Karpas-422 (cell line): Measurements from ENCODE around the gene ZFYVE28. TPM values are rescaled to one million over a fixed set of nuclear protein-coding genes. Genes with fewer than 3 reads are reported as not detected.

Source experiments
- DNase-seq: peaks from one replicate; pipeline ENCODE4 v3.0.0-alpha.2; 2015
- H2AFZ ChIP-seq: fragments of 200-600 bp; sonication (generic); 2 replicates; pipeline ENCODE4 v1.6.1; 2014; ENCODE audit warnings: antibody characterized with exemption, low read length, mixed read lengths
- H3K27ac ChIP-seq: fragments of 200-600 bp; sonication (generic); 2 replicates; pipeline ENCODE4 v1.5.1; 2014; ENCODE audit warnings: mild to moderate bottlenecking, low read length, moderate library complexity
- H3K27me3 ChIP-seq: fragments of 200-600 bp; sonication (generic); 2 replicates; pipeline ENCODE4 v1.6.1; 2014; ENCODE audit warnings: low read length, mixed read lengths
- H3K36me3 ChIP-seq: fragments of 200-600 bp; sonication (generic); 2 replicates; pipeline ENCODE4 v1.6.1; 2014; ENCODE audit warnings: low read length, mixed read lengths; ENCODE audit not compliant: insufficient read depth
- H3K4me1 ChIP-seq: fragments of 200-600 bp; sonication (generic); 2 replicates; pipeline ENCODE4 v1.6.1; 2014; ENCODE audit warnings: mild to moderate bottlenecking, low read length, mixed read lengths
- H3K4me2 ChIP-seq: fragments of 200-600 bp; sonication (generic); 2 replicates; pipeline ENCODE4 v1.6.1; 2014; ENCODE audit warnings: low read length, low read depth, mild to moderate bottlenecking; ENCODE audit not compliant: poor library complexity, severe bottlenecking
- H3K4me3 ChIP-seq: fragments of 200-600 bp; sonication (generic); 2 replicates; pipeline ENCODE4 v1.5.1; 2014; ENCODE audit warnings: mild to moderate bottlenecking, antibody characterized with exemption, low read length, mixed read lengths
- H3K79me2 ChIP-seq: fragments of 200-600 bp; sonication (generic); 2 replicates; pipeline ENCODE4 v1.6.1; 2014; ENCODE audit warnings: mild to moderate bottlenecking, low read length, mixed read lengths
- H3K9ac ChIP-seq: fragments of 200-600 bp; sonication (generic); 2 replicates; pipeline ENCODE4 v1.6.0; 2014; ENCODE audit warnings: low read length
- H3K9me2 ChIP-seq: fragments of 200-600 bp; sonication (generic), shearing (Covaris generic); replicated peaks from 2 replicates; pipeline ENCODE4 v1.6.0; 2014; ENCODE audit warnings: mild to moderate bottlenecking, low read length, moderate library complexity; ENCODE audit not compliant: insufficient read depth
- H3K9me3 ChIP-seq: fragments of 300-700, 200-600 bp; sonication (generic); 2 replicates; pipeline ENCODE4 v1.6.1; 2014; ENCODE audit warnings: low read length, mixed read lengths
- H4K20me1 ChIP-seq: fragments of 200-600 bp; sonication (generic); 2 replicates; pipeline ENCODE4 v1.6.1; 2014; ENCODE audit warnings: mild to moderate bottlenecking, antibody characterized with exemption, low read length, low read depth; ENCODE audit not compliant: insufficient read depth
- total RNA-seq: library from RNA; depleted of rRNA; stranded (reverse); fragments of >200 nt; shearing (Covaris generic); gene quantifications from 2 replicates; pipeline ENCODE4 v1.2.3, GENCODE V29; 2014; ENCODE audit warnings: low replicate concordance

Gene ZFYVE28
- total RNA-seq, 1 experiment from 2014 or later: 2.0 TPM

DNA sequence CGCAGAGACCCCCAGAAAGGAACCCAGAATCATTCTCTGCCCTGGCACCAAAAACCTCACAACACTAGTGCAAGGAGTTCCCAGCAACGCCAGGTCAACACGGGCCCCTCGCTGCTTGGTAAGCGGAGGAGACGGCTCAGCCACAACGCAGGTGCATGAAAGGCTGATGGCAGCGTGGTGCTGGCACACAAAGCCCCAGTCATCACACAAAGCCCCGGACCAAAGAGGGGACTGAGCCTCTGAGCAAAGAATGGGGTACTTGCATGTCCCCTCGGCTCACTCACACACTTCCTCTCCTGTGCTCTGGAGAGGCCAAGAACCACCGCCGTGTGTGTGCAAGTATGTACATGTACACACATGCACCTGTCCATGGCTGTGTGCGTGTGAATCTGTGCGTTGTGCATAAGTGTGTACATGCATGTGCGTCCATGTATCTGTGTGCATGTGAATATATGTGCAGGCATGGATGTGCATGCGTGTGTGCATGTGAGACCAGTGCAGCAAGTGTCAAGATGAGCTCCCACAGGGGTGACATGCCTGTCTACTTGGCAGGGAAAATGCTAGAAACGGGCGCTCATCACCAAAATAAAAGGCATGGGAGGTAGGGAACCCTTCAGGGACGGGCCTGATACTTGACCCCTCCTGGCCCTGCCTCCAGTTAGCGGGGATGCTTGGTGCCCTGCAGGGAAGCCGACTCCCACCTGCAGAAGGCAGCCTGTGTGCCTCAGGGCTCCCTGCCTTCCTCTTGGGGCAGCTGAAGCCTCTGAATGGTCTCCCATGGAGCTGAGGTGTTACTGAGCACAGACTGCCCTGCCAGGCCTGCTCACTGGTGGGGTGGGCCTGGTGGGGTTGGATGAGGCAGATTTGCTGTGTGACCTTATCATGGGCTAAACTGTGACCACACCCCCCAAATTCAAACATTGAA, 60.4 kb downstream of the ZFYVE28 start:
- Histone ChIP-seq H3K9me2 (no peaks in the 10 kb centered on the region), H4K20me1 (no peaks in the 10 kb centered on the region), H3K27me3 (no peaks in the 10 kb centered on the region), H3K4me1 (peaks cover 7% of the 10 kb centered on the region), H3K27ac (no peak overlapping the region), H2AFZ (no peak overlapping the region), H3K9ac (no peak overlapping the region), H3K9me3 (no peaks in the 10 kb centered on the region), H3K79me2 (no peaks in the 10 kb centered on the region), H3K4me3 (no peak overlapping the region), H3K36me3 (no peaks in the 10 kb centered on the region), H3K4me2 (no peak overlapping the region)
- no peak for DNase-seq

DNA sequence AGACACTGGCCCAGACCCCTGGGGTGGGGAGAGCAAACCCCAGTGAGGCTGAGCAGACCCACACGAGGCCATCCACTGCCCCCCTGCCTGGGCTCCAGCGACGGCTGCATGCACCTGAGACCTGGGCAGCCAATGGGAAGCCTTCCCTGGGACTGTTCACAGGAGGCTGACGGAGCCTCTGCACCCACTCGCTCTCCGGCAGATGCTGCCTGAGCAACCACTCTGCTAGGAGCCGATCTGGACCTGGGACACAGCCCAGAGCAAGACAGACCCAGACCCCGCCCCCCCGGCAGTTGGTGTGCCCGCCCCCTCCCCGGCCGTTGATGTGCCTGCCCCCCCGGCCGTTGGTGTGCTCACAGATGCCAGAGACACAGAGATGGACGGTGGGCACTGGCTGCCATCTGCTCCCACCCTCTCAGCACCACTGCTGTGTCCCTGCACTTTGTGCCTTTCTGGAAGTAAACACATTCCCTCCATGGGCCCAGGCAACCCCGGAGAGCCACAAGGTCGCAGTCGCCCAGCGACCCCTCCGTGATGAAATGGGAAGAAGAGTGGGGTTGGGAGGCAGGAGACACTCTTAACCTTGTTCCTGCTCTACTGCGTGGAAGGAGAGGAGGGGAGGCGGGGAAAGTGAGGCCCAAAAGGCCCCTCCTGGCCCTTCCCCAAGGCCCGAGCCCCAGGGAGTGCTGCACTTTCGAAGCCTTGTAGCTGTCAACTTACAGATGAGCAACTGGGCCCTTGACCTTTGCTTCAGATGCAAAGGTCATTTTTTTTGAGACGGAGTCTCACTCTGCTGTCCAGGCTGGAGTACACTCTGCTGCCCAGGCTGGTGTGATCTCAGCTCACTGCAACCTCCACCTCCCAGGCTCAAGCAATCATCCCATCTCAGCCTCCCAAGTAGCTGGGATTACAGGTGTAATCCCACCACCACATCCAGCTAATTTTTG, 62.0 kb downstream of the ZFYVE28 start:
- no peaks in the 10 kb centered on the region for H3K36me3 ChIP-seq
- H3K79me2 ChIP-seq: no peaks in the 10 kb centered on the region
- DNase-seq: no peak
- H3K4me2 ChIP-seq: no peak overlapping the region
- no peak overlapping the region for H2AFZ ChIP-seq
- no peaks in the 10 kb centered on the region for H3K27me3 ChIP-seq
- H3K9me2 ChIP-seq: no peaks in the 10 kb centered on the region
- no peak overlapping the region for H3K4me3 ChIP-seq
- H3K27ac ChIP-seq: no peak overlapping the region
- peaks cover 5% of the 10 kb centered on the region for H3K4me1 ChIP-seq
- H4K20me1 ChIP-seq: no peaks in the 10 kb centered on the region
- no peak overlapping the region for H3K9ac ChIP-seq
- no peaks in the 10 kb centered on the region for H3K9me3 ChIP-seq

DNA sequence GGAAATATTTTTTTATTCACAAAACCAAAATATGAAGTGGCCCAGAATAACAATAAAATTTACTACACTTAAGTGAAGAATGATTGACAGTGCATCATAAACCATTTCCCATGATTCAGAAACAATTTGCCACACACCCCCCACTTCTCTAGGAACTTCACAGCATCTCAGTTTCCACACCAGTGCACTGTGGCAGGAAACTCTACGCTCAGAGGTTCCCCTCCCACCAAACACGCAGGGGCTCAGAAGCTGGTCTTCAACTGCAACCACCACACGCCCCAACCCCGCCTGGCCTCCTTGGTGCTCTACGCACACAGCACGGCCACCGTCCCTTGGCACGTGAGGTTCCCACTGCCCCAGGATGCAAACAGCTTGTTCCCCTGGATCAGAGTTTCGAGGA, 63.7 kb downstream of the ZFYVE28 start:
- peaks cover 5% of the 10 kb centered on the region for H3K4me1 ChIP-seq
- H3K36me3 ChIP-seq: no peaks in the 10 kb centered on the region
- no peak for DNase-seq
- no peak overlapping the region for H3K27ac ChIP-seq
- H3K4me2 ChIP-seq: no peak overlapping the region
- H3K79me2 ChIP-seq: no peaks in the 10 kb centered on the region
- no peaks in the 10 kb centered on the region for H3K9me3 ChIP-seq
- H3K27me3 ChIP-seq: no peaks in the 10 kb centered on the region
- no peaks in the 10 kb centered on the region for H4K20me1 ChIP-seq
- H3K9ac ChIP-seq: no peak overlapping the region
- no peaks in the 10 kb centered on the region for H3K9me2 ChIP-seq
- no peak overlapping the region for H3K4me3 ChIP-seq
- H2AFZ ChIP-seq: no peak overlapping the region

DNA sequence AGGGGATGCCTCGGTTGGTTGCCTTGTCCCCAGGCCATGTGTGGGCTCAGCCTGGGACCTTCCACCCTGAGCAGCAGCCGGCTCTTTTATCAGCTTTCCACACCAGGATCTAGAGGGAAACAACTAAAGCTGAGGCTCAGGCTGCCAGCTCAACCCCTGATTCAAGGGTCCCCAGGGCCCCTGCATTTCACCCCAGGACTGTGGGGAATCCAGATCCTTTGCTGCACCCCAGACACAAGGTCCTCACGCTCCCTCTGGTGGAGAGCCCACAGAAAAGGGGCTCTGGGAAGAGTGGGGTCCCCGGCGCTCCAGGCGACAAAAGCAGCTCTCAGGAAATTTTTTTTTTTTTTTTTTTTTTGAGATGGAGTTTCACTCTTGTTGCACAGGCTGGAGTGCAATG, 64.3 kb downstream of the ZFYVE28 start:
- H3K36me3 ChIP-seq: no peaks in the 10 kb centered on the region
- H4K20me1 ChIP-seq: no peaks in the 10 kb centered on the region
- H3K79me2 ChIP-seq: no peaks in the 10 kb centered on the region
- no peak overlapping the region for H3K9ac ChIP-seq
- H3K27ac ChIP-seq: no peak overlapping the region
- no peaks in the 10 kb centered on the region for H3K27me3 ChIP-seq
- no peak overlapping the region for H2AFZ ChIP-seq
- H3K9me3 ChIP-seq: no peaks in the 10 kb centered on the region
- no peak overlapping the region for H3K4me2 ChIP-seq
- no peak overlapping the region for H3K4me3 ChIP-seq
- DNase-seq: peak; percentile 64
- no peaks in the 10 kb centered on the region for H3K9me2 ChIP-seq
- peaks cover 5% of the 10 kb centered on the region for H3K4me1 ChIP-seq

DNA sequence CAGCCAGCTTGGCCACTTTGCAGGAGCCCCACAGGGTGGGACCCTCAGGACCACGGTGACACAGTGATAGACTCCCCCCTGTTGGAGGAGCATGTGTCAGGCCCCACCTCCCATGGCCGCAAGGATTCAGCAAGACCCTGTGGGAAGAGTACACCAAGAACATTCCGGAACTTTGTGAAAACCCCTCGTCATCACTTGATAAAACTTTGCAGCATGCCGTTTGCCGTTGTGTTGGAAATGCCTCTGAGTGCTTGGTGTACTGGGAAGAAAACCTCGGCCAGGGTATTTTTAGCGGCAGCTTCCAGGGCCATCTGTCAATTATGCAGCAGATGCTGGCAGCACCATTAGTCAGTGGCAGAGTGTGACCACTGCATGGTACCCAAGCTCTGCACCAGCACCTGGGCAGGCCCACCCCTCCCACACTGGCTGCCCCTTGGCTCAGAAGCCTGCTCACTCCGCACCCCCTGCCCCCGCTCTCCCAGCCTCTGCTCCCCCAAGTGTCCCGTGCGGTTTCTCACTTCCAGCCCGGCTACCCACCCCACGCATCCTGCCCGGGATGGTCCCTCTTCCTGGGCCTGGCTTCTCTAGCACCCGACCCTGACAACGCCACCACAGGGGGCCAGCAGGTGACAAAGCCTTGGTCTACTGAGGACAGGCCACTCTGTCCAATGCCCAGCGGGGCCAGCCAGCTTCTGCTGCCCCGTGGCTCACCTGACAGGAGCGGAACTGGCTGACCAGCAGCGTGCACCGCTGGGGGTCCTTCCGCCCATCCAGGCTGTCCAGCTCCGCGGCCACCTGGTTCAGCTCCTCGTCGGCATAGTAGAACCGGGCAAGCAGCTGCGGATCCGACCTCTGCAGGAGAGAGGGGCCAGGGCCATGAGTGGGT, 65.0 kb downstream of the ZFYVE28 start:
- no peaks in the 10 kb centered on the region for H3K9me2 ChIP-seq
- H2AFZ ChIP-seq: no peak overlapping the region
- peaks cover 5% of the 10 kb centered on the region for H3K4me1 ChIP-seq
- H3K9me3 ChIP-seq: no peaks in the 10 kb centered on the region
- H3K9ac ChIP-seq: no peak overlapping the region
- no peaks in the 10 kb centered on the region for H3K79me2 ChIP-seq
- H3K4me3 ChIP-seq: no peak overlapping the region
- no peak overlapping the region for H3K27ac ChIP-seq
- no peaks in the 10 kb centered on the region for H3K36me3 ChIP-seq
- H4K20me1 ChIP-seq: no peaks in the 10 kb centered on the region
- no peaks in the 10 kb centered on the region for H3K27me3 ChIP-seq
- H3K4me2 ChIP-seq: no peak overlapping the region
- DNase-seq: no peak

DNA sequence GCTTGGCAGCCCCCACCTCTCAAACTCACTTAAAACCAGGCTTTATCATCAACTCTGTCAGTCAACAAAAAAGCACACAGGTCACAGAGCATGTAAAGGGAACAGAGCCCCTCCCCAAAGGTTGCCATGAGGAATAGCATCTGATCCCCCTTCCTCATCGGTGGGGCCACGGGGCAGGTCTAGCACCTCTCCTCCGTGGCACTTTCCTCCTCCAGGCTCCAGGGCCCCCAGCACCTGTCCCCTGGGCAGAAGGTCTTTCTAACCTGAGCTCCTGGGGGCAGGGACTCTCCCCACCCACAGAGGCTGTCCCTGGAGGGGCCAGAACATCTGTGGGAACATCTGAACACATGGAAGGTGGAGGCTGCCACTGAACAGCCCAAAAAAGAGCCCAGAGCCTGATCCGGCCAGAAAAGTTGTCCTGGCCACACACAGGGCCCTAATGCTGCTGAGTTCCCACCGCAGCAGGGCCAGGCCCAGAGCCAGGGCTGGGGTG, 65.7 kb downstream of the ZFYVE28 start:
- Histone ChIP-seq H3K4me3 (no peak overlapping the region), H3K79me2 (no peaks in the 10 kb centered on the region), H2AFZ (no peak overlapping the region), H3K9me2 (no peaks in the 10 kb centered on the region), H3K4me2 (no peak overlapping the region), H4K20me1 (no peaks in the 10 kb centered on the region), H3K36me3 (no peaks in the 10 kb centered on the region), H3K9ac (no peak overlapping the region), H3K27ac (no peak overlapping the region), H3K27me3 (no peaks in the 10 kb centered on the region), H3K9me3 (no peaks in the 10 kb centered on the region), H3K4me1 (peaks cover 5% of the 10 kb centered on the region)
- no peak for DNase-seq

DNA sequence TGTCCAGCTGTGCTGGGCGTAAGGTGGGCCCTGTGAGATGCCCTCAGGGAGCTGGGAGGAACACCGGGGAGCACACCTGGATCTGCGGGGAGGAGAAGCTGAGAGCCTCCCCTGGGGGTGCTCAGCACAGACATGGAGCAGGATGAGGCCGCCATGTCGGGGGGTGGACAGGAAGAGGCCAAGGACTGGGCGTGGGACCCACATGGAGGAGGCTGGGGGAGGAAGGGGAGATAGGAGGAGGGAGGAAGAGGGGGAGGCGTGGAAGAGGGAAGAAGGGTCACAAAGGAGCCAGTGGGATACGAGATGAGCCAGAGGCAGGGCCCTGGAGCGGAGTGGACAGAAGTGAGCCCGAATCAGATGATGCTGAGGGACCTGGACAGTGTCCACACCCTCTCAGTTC, 66.3 kb downstream of the ZFYVE28 start:
- Histone ChIP-seq H3K4me2 (no peak overlapping the region), H3K9me3 (no peaks in the 10 kb centered on the region), H3K4me1 (peaks cover 5% of the 10 kb centered on the region), H3K79me2 (no peaks in the 10 kb centered on the region), H3K27ac (no peak overlapping the region), H3K9ac (no peak overlapping the region), H2AFZ (no peak overlapping the region), H3K27me3 (no peaks in the 10 kb centered on the region), H3K4me3 (no peak overlapping the region), H3K36me3 (no peaks in the 10 kb centered on the region), H4K20me1 (no peaks in the 10 kb centered on the region), H3K9me2 (no peaks in the 10 kb centered on the region)
- DNase-seq: no peak
